ENCODE measurements around the gene SHROOM1. TPM values are rescaled to one million over a fixed set of nuclear protein-coding genes. Genes with fewer than 3 reads are reported as not detected.

Gene SHROOM1
- total and polyA plus RNA-seq, 2 of the 8 experiments (the other 6 are each of a cell fraction or from before 2014, with no cell fraction given): 3.9 to 5.2 TPM

DNA sequence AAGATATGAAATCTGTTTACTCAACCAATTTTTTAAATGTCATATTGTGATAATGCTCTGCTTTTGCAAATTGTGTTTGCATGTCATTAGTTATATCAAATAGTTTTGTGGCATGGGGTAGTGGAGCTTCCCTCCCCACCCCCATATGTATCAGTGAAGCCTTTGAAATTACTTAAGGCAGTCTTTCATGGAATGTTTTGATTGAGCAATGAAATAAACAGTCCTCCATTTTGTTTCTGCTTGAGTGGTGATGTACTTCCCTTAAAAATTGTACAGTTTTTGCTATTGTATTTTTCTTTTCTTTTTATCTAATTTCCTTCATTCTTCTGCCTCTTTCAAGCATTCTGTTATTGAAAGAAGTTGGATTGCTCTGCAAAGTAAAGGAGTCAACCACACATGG lies 13.9 kb downstream of the SHROOM1 start (continued):
- TF ChIP-seq JUN (IDR thresholded peaks at IDR 0.05; ENCODE audit: low read depth, low read length) (no peak), CREB1 (IDR thresholded peaks at IDR 0.05) (no peak), GABPA (IDR thresholded peaks at IDR 0.05; ENCODE audit: borderline replicate concordance, insufficient read depth, low read length) (no peak), CTCF (IDR thresholded peaks at IDR 0.05; ENCODE audit: control extremely low read depth in 1 of 3, insufficient read depth in 1 of 3, low read depth in 1 of 3, low read length in 3 of 3) (no peak), ASH2L (IDR thresholded peaks at IDR 0.05; ENCODE audit: low read length) (no peak)

Measured in H1 (cell line).